ENCODE data around the gene CD34.
A peak's percentile ranks its signal among the peaks of the same experiment; 100 is the strongest.

The CD34 gene

GRCh38 chr1:207873055-207873890 lies 37.7 kb downstream of the CD34 start:
- DNase-seq (ENCODE audit: low read depth): no peak

GRCh38 chr1:207872621-207873020 lies 38.3 kb downstream of the CD34 start:
- no peak for DNase-seq (ENCODE audit: low read depth)

- no peak for DNase-seq (ENCODE audit: low read depth)
Observed at GRCh38 chr1:207871117-207871649, 39.7 kb downstream of the CD34 start.

GRCh38 chr1:207870306-207871031 lies 40.5 kb downstream of the CD34 start:
- DNase-seq (ENCODE audit: low read depth): no peak

GRCh38 chr1:207869859-207870258 lies 41.1 kb downstream of the CD34 start:
- no peak for DNase-seq (ENCODE audit: low read depth)

- DNase-seq (ENCODE audit: low read depth): peak; percentile 49
Observed at GRCh38 chr1:207868774-207869721, 41.9 kb downstream of the CD34 start.

- no peak for DNase-seq (ENCODE audit: low read depth)
Observed at GRCh38 chr1:207868251-207868773, 42.6 kb downstream of the CD34 start.

GRCh38 chr1:207867136-207868109 lies 43.5 kb downstream of the CD34 start:
- no peak for DNase-seq (ENCODE audit: low read depth)

- DNase-seq (ENCODE audit: low read depth): no peak
Observed at GRCh38 chr1:207866471-207867135, 44.3 kb downstream of the CD34 start.

GRCh38 chr1:207863893-207864535 lies 46.9 kb downstream of the CD34 start:
- no peak for DNase-seq (ENCODE audit: low read depth)

GRCh38 chr1:207862241-207862787 lies 48.6 kb downstream of the CD34 start:
- DNase-seq (ENCODE audit: low read depth): no peak

- no peak for DNase-seq (ENCODE audit: low read depth)
Observed at GRCh38 chr1:207861442-207862177, 49.3 kb downstream of the CD34 start.

- DNase-seq (ENCODE audit: low read depth): no peak
Observed at GRCh38 chr1:207860531-207860930, 50.4 kb downstream of the CD34 start.

- DNase-seq (ENCODE audit: low read depth): no peak
Observed at GRCh38 chr1:207858806-207859205, 52.1 kb downstream of the CD34 start.

GRCh38 chr1:207858281-207858680 lies 52.6 kb downstream of the CD34 start:
- no peak for DNase-seq (ENCODE audit: low read depth)

- no peak for DNase-seq (ENCODE audit: low read depth)
Observed at GRCh38 chr1:207857447-207857846, 53.5 kb downstream of the CD34 start.

- no peak for DNase-seq (ENCODE audit: low read depth)
Observed at GRCh38 chr1:207856276-207857023, 54.5 kb downstream of the CD34 start.

- no peak for DNase-seq (ENCODE audit: low read depth)
Observed at GRCh38 chr1:207854001-207854400, 56.9 kb downstream of the CD34 start.
